Measurements from ENCODE around the gene MAP3K5.

Gene MAP3K5

GRCh38 chr6:136803608-136804007 is 11.3 kb upstream of the MAP3K5 start:
- DNase-seq (ENCODE audit: low read depth), result no peak
- TF ChIP-seq CTCF (conservative IDR thresholded peaks at IDR 0.05; ENCODE audit: low read length), result no peak
- H3K4me3 ChIP-seq (ENCODE audit: low read length), result no peak overlapping the region

DNA sequence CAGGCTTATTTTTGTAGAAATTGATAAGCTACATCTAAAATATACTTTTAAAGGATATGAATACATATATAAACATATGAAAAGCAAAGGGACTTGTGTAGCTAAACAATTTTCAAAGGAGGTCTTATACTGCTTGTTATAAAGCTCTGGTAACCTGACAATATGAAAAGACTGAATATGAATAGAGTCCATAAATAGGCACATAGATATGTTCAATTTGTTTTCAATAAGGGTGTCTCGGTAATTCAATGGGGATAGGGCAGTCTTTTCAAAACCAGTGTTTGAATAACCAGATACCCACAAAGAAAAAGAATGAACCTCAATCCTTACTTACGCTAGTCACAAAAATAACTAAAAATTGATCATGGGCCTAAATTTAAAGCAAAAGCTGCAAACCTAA is 9.3 kb upstream of the MAP3K5 start:
- no peak overlapping the region for H3K4me3 ChIP-seq (ENCODE audit: low read length)
- no peak for TF ChIP-seq CTCF (conservative IDR thresholded peaks at IDR 0.05; ENCODE audit: low read length)
- DNase-seq (ENCODE audit: low read depth), result no peak

DNA sequence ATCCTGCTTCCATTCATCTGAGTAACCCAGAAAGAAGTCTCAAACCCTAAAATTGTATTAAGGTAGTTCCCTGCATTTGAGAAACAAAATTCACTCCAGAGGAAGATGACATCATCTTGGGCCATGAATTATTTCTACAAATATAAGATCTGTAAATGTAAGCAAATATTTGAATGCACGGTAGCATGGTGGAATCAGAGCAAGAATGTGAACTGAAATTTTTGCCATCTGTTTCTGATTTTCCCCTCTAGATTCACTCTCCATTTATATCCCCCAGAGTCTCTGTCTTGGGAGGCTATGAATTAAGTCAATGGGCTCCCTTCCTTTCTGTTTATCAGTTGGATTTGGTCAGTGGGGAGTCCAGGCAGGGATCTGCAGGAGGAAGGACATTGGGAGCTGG is 5.8 kb upstream of the MAP3K5 start:
- no peak for DNase-seq (ENCODE audit: low read depth)
- TF ChIP-seq CTCF (conservative IDR thresholded peaks at IDR 0.05; ENCODE audit: low read length), result no peak
- H3K4me3 ChIP-seq (ENCODE audit: low read length), result no peak overlapping the region

DNA sequence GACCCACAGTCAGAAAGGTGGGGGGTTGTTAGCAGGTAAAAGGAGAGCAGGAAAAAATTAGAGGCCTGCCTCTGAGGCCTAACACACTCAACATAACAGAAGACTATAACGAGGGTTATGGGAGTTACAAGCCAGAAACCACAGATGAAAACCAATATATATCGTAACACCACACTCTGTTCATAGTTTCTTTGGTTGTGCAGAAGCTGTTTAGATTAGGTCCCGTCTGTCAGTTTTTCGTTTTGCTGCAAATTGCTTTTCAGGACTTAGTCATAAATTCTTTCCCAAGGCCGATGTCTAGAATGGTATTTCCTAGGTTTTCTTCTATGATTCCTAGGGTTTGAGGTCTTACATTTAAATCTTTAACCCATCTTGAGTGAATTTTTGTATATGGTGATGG is 3.7 kb upstream of the MAP3K5 start:
- no peak for TF ChIP-seq CTCF (conservative IDR thresholded peaks at IDR 0.05; ENCODE audit: low read length)
- no peak for DNase-seq (ENCODE audit: low read depth)
- no peak overlapping the region for H3K4me3 ChIP-seq (ENCODE audit: low read length)

DNA sequence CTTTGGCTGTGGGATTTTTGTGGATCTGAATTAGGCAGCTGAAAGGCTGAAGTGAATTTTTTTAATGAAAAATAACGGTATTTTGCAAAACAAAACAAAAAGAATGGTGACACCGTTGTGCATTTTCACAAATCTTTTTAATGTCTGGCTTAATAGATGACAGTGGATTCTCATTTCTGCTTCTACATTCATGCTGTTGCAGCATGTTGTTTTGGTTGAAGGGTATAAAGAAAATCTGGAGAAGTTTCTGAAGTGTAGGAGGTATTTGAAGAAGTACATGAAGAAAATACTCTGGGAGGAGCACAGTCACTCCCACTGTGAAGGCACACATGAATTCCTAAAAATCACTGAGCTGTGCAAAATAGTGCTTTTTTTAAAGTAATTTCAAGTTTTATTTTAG is 3.1 kb upstream of the MAP3K5 start:
- H3K4me3 ChIP-seq (ENCODE audit: low read length), result no peak overlapping the region
- DNase-seq (ENCODE audit: low read depth), result no peak
- TF ChIP-seq CTCF (conservative IDR thresholded peaks at IDR 0.05; ENCODE audit: low read length), result no peak

DNA sequence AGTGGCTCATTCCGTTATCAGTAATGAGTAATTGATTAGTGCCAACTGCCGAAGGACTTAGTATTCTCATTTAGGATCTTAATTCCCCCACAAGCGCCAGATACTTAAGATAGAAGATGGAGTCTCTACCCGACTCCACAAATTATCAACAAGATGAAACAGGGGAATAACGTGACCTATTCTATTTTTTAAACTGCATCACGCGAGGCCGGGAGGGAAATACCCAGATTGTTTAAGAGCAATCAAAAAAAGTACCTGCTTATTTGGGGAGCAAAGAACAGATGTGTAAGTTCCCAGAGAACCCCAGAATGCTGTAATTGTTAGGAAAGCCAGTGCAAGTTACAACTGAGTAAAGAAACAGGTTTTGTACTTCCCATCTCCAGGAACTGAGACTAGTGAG is 1.1 kb upstream of the MAP3K5 start:
- TF ChIP-seq CTCF (conservative IDR thresholded peaks at IDR 0.05; ENCODE audit: low read length), result no peak
- H3K4me3 ChIP-seq (ENCODE audit: low read length), result peak overlapping the region; percentile 96
- no peak for DNase-seq (ENCODE audit: low read depth)

DNA sequence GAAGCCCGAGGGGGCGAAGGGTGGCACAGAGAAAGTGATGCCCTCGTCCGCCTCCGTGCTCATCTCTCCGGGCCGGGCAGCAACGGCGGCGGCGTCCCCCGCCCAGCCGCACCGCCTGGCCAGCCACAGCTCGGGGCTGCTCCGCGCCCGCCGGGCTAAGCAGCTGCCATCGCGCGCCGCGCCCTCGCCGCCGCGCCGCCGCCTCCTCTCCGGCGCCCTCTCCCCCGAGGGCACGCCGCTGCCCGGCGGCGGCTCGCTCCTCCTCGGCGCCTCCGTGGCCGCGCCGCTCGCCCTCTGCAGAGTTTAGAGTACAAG is 225 bp downstream of the MAP3K5 start:
- peak overlapping the region; percentile 96 for H3K4me3 ChIP-seq (ENCODE audit: low read length)
- no peak for TF ChIP-seq CTCF (conservative IDR thresholded peaks at IDR 0.05; ENCODE audit: low read length)
- DNase-seq (ENCODE audit: low read depth), result no peak
